22Rv1 (cell line): ENCODE results near the gene PKP4.

Experiments used
- H3K27ac ChIP-seq: fragments of 450-650 bp; 2 replicates; pipeline ENCODE4 v1.5.1; 2017
- ZFX ChIP-seq: fragments of 450-650 bp; IDR thresholded peaks from 2 replicates; pipeline ENCODE4 v1.6.1; 2017; ENCODE audit warnings: antibody characterized with exemption, borderline replicate concordance
- TF ChIP-seq, protein P1 (sequence below): fragments of 450-650 bp; IDR thresholded peaks from 2 replicates; pipeline ENCODE4 v1.5.1; 2017; ENCODE audit warnings: mild to moderate bottlenecking

Gene PKP4

DNA sequence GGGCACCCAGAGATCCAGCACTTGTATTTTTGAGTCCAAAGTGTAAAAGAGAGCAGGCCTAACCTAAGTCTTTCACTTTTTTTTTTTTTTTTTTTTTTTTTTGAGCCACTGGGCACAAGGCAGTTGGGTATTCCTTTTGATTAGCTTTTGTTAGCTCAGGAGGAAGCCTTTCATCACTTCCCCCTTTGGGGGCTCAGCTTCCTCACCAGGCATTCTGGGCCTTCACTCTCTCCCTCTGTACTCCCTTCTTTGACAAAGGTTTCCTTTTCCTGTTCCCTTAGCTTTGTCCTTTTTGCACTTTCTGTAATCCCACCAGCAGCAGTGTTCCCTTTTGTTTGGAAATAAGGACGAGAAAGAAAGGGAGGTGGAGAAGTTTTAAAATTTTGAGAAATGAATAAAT lies 88.2 kb downstream of the PKP4 start:
- no peak overlapping the region for H3K27ac ChIP-seq
- TF ChIP-seq, protein P1, sequence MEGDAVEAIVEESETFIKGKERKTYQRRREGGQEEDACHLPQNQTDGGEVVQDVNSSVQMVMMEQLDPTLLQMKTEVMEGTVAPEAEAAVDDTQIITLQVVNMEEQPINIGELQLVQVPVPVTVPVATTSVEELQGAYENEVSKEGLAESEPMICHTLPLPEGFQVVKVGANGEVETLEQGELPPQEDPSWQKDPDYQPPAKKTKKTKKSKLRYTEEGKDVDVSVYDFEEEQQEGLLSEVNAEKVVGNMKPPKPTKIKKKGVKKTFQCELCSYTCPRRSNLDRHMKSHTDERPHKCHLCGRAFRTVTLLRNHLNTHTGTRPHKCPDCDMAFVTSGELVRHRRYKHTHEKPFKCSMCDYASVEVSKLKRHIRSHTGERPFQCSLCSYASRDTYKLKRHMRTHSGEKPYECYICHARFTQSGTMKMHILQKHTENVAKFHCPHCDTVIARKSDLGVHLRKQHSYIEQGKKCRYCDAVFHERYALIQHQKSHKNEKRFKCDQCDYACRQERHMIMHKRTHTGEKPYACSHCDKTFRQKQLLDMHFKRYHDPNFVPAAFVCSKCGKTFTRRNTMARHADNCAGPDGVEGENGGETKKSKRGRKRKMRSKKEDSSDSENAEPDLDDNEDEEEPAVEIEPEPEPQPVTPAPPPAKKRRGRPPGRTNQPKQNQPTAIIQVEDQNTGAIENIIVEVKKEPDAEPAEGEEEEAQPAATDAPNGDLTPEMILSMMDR, result no peak
- TF ChIP-seq ZFX, result no peak

DNA sequence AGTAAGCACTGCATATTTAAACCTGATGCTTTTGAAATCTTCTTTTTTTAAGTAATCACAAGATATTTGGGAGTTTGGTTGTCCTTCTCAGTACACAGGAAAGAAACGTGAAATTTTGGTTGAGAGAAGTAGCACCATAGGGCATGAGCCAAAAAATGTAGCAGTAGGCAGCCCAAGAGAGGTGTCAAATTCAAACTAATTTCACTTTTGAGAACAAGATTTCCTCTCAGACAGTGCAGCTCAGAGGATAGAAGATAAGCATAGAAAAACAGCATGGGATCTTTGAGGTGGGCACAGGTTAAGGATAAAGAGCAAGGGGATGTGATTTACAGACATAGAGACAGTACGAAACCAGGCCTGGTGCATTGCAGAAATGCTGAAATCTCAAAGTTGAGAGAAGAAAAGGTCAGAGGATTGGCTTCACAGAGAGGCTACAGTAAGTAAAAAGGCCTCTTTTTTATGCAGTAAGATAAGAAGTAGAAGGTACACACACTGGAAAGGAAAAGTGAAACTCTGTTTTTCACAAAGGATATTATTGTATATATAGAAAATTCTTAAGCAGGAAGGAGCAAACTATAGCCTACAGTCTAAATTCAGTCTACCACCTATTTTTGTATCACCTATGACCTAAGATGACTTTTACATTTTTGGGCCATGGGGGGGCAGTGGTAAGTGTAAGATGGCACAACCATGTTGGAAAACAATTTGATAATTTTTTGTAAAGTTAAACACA lies 89.8 kb downstream of the PKP4 start:
- TF ChIP-seq, protein P1, result no peak
- no peak for TF ChIP-seq ZFX
- H3K27ac ChIP-seq, result no peak overlapping the region

DNA sequence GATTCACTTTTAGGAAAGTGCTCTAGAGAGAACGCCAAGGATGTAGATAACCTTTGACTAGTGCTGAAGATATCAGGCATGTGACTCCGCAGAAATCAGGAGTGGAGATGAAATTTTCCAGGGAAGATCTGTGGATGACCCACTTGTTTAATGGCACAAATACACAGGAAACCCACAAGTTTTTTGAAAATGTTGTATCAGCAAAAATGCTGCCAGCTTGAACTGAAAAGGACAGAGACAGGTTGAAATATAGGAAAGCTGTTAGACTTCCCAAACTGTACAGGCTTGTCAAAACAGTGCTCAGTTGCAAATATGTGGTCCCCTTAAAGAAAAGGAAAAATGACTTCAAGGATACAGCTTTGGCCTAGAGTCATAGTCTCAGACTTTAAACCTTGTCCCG lies 96.5 kb downstream of the PKP4 start:
- TF ChIP-seq, protein P1, result no peak
- no peak for TF ChIP-seq ZFX
- H3K27ac ChIP-seq, result no peak overlapping the region

DNA sequence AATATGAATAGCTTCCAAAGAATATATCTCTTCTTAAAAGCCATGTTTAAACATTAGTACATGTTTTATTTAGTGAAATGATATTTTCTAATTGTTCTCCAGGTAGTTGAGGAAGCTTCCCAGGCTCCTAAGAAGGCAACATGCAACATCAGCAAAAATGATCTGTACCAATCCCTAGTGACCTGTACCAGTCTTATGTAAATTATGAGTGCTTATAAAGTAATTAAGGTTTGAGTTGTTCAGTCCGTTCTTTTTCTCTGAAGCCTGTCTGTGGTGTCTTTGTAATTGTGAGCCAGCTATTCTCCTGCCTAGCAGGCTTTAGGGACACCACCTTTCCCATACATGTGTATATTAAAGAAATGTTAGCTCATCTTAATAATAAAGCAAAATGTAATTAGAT lies 98.2 kb downstream of the PKP4 start:
- H3K27ac ChIP-seq, result no peak overlapping the region
- no peak for TF ChIP-seq ZFX
- TF ChIP-seq, protein P1, result no peak

DNA sequence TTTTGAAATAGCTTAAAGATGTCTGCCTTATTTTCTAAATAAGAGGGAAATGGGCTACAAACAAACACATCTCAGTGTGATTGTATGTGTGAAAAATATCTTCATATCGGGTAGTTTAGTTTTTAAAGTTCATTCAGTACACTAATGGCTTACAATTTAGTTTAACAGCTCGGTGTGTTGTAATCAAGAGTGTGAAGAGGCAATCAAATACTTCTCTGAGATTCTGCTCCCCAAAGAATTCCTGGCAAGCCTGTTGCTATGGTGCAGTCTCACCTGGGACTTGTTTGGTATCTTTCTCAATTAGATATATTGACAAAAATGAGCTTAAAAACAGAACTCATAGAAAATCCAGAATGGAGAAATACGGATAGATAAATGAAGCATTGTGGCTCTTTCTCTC lies 99.4 kb downstream of the PKP4 start:
- no peak overlapping the region for H3K27ac ChIP-seq
- no peak for TF ChIP-seq ZFX
- TF ChIP-seq, protein P1, result no peak

DNA sequence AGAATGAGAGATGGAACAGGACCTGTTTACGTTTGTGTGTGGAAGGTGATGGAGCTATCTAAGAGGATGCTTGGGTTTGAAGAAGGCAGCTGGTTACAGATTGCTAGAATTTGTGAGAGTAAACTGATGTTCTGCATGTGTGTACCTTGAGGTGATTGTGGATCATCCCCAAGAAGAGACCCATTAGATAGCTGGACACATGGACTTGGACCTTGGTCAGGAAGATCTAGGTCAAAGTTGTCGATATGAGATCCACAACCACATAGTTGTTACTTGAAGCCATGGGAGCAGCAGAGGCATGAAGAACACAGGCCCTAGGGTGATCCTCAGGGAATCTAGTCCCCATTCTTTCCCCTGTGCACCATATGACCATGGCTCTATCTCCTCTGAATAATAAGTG lies 101.0 kb downstream of the PKP4 start:
- H3K27ac ChIP-seq, result no peak overlapping the region
- TF ChIP-seq, protein P1, result no peak
- no peak for TF ChIP-seq ZFX

DNA sequence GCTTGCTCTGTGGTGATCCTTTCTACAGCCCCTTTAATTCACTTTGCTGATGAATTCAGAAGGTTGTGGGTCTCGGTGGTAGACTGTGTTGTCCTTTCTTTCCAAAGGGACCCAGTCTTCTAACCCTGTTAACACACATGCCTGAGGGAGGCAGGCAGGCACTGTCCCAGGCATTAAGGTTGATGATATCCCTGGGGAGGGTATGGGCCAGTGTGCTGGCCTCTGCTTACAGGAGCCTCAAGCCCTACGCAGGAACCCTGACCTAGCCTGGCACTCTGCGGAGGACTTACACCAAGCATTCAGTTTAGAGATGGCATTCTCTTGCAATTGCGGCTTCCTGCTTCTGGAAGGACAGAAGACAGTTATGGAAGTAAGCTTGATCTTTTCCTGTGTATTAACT lies 102.5 kb downstream of the PKP4 start:
- H3K27ac ChIP-seq, result no peak overlapping the region
- no peak for TF ChIP-seq ZFX
- TF ChIP-seq, protein P1, result no peak
